SKM-1 treated with dmso at 0.1 percent for 144 hours (cell line): Measurements from ENCODE around the gene CDKN2B.
"Not testable (repeated sequence)": the region's sequence is repeated elsewhere in the genome, so short reads cannot be mapped to it uniquely, and the experiment has no call there.

ENCODE experiments used
- DNase-seq: peaks from one replicate; lab custom pipeline; 2025; ENCODE audit not compliant: unreplicated experiment; lab: John Stamatoyannopoulos, UW

CDKN2B gene

GRCh38 chr9:22008717-22009505 is at the start of gene CDKN2B:
TSS of gene CDKN2B (minus strand) at chr9:22009305. CDS start at chr9:22008953, 352 bp downstream.
- DNase-seq: no peak

- not testable (repeated sequence) for DNase-seq
These were observed 48.9 kb upstream of the CDKN2B start for GRCh38 chr9:22057972-22058371.

- no peak for DNase-seq
These were observed 47.3 kb upstream of the CDKN2B start for GRCh38 chr9:22056402-22056801.

GRCh38 chr9:22055090-22055489 is 46.0 kb upstream of the CDKN2B start:
- no peak for DNase-seq

- no peak for DNase-seq
These were observed 45.4 kb upstream of the CDKN2B start for GRCh38 chr9:22054529-22054928.

- no peak for DNase-seq
These were observed 45.0 kb upstream of the CDKN2B start for GRCh38 chr9:22054076-22054475.

- DNase-seq: no peak
These were observed 44.1 kb upstream of the CDKN2B start for GRCh38 chr9:22053178-22053577.

- DNase-seq: no peak
These were observed 43.4 kb upstream of the CDKN2B start for GRCh38 chr9:22052376-22052945.

- DNase-seq: peak; percentile 50
These were observed 41.8 kb upstream of the CDKN2B start for GRCh38 chr9:22050924-22051323.

GRCh38 chr9:22049411-22049810 is 40.3 kb upstream of the CDKN2B start:
- DNase-seq: no peak

GRCh38 chr9:22047596-22047995 is 38.5 kb upstream of the CDKN2B start:
- no peak for DNase-seq

- no peak for DNase-seq
These were observed 37.3 kb upstream of the CDKN2B start for GRCh38 chr9:22046243-22046885.

GRCh38 chr9:22045423-22045822 is 36.3 kb upstream of the CDKN2B start:
- no peak for DNase-seq

- no peak for DNase-seq
These were observed 35.5 kb upstream of the CDKN2B start for GRCh38 chr9:22044583-22044982.

GRCh38 chr9:22043928-22044327 is 34.8 kb upstream of the CDKN2B start:
- no peak for DNase-seq

GRCh38 chr9:22041775-22042174 is 32.7 kb upstream of the CDKN2B start:
- DNase-seq: no peak

GRCh38 chr9:22041344-22041743 is 32.2 kb upstream of the CDKN2B start:
- no peak for DNase-seq

GRCh38 chr9:22040760-22041159 is 31.7 kb upstream of the CDKN2B start:
- no peak for DNase-seq

- DNase-seq: no peak
These were observed 30.2 kb upstream of the CDKN2B start for GRCh38 chr9:22039258-22039657.

GRCh38 chr9:22037954-22038690 is 29.0 kb upstream of the CDKN2B start:
- DNase-seq: peak; percentile 58

GRCh38 chr9:22036866-22037626 is 27.9 kb upstream of the CDKN2B start:
- no peak for DNase-seq
